ENCODE measurements around the gene ISG20L2.
A peak's percentile ranks its signal among the peaks of the same experiment; 100 is the strongest.

Gene ISG20L2

DNA sequence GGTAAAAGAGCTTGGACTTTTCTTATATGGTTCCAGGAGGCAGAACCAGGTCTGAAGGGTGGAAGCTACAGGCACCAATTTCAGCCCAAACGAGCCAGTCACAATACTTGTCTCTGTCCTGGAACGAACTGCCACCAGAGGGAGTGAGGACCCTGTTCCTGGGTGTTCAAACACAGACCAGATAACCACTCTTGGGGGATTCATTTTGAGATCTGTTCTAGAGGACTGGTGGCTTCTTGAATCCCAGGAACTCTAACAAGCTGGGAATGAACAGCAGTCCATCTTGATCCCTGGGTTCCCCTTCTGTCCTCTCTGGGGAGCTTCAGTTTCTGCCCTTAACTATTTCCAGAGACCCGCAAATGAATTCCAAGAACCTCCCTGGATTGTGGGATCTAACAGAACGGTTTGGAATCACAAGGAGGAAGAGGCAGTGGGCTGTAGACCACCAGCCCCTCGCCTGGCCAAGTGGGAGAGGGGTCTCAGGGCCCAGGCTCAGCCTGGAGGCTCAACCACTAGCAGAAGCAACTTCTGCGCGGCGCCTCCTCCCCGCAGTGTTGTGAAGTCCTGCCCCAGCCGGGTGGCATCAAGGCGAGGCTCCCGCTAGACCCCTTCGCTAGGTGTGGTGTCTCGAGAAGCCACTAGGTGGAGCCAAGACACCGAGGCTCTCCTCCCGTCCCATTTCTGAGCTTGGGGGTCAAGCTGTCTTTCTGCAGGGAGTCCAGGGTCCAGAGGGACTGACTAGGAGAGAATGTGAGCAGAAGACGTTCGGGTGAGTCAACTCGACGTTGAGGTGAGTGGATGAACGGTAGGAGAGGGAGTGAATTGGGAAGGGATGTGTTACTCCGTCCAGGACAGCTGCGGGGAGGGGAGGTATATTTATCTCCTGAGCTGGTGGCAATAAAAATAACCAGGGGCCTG is 39.3 kb downstream of the ISG20L2 start:
- DNase-seq = peak; percentile 82

DNA sequence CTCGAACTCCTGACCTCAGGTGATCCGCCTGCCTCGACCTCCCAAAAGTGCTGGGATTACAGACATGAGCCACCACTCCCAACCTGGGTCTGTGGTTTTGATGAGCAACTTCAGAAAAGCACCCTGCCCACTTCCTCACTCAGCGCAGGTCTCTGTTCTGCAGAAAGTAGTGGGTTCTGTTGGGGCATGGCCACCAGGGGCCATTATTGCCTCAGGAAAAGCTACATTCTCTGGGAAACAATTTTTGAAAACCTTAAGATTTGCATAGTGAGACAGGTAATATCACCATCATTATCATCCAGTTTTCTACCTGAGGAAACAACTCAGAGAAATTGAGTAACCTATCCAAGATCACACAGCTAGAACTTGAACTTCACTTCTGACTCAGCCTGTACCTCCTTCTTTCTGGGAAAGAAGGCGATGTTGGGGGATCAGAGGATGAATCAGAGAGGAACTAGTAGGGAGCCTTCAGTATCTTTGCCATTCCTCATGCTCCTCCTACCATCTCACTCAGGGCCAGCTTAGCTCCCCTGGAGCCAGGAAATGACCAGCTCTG is 44.3 kb downstream of the ISG20L2 start:
- DNase-seq = no peak

DNA sequence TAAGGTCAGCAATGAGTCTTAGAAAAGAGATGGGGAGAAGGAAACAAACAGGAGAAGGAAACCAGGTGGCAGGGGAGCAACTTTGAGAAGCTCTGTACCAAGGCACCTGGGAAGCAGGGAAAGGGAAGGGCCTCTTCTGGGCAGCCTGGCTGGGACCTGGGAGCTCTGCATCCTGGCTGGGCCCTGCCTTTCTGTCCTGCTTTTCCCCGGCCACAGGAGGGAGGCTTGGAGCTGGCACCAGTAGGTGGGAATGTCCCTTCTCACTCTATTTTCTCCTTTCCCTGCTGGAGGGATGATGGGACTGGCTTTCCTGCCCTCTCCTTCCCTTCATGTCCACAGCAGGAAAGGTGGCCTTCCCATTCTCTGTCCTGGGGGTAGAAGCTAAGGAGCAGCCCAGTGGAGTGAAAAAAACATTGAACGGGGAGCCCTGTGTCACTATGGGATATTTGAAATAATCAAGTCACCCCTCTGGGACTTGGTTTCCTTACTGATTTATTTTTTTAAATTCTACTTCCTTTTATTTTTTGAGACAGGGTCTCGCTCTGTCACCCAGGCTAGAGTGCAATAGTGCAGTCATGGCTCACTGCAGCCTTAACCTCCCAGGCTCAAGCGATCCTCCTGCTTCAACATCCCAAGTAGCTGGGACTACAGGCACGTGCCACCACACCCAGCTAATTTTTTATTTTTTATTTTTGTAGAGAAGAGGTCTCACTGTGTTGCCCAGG is 46.2 kb downstream of the ISG20L2 start:
- DNase-seq = no peak

DNA sequence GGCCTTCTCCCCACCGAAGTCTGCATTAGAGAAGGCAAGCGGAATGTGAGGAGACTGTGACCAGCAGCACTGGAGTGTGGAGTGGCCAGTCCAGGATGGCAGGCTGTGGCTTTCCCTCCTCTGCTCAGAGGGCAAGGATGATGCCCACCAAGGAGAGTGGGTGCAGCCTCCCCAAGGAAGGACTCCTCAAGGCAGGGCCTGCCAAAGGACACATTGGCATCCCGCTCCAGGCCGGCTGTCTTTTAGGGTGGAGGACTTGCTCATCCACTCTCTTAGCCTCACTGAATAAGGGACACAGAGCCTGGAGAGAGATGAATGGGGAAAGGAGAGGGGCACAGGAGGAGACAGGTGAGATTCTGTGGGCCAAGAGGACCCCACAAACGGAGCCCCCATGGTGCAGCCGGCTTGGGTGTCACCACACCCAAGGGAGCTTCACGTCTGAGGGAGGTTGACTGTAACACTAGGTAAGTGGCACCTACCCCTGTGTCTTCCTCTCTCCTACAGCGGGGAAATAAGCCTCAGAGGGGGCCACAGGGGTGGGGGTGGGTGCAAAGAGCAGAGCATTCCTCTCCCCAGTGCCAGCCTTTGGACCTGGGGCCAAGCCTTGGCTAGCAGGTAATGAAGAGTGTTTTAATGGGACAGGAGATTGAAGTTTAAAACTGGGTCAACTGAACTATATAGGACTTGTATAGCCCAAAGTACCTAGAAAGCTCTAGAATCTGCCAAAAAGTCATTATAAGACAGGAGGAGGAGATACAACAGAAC is 47.2 kb downstream of the ISG20L2 start:
- no peak for DNase-seq

DNA sequence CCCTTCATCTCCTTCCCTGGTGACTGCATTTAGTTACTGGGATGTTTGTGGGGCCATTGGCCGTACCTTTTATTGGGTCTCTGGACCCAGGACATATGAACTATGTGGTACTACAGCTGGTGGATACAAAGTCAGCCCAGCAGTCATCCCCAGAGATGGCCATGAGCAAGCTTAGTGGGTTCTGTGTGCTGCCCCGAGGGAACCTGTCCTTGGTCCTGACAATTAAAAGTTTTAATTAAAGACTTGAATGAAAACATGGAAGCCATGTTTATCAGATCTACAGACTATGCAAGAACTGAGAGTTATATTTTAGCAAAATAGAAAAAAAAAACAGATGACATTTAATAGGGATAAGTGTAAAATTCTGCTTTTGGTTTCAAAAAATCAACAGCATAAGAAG is 48.5 kb downstream of the ISG20L2 start:
- DNase-seq = no peak

DNA sequence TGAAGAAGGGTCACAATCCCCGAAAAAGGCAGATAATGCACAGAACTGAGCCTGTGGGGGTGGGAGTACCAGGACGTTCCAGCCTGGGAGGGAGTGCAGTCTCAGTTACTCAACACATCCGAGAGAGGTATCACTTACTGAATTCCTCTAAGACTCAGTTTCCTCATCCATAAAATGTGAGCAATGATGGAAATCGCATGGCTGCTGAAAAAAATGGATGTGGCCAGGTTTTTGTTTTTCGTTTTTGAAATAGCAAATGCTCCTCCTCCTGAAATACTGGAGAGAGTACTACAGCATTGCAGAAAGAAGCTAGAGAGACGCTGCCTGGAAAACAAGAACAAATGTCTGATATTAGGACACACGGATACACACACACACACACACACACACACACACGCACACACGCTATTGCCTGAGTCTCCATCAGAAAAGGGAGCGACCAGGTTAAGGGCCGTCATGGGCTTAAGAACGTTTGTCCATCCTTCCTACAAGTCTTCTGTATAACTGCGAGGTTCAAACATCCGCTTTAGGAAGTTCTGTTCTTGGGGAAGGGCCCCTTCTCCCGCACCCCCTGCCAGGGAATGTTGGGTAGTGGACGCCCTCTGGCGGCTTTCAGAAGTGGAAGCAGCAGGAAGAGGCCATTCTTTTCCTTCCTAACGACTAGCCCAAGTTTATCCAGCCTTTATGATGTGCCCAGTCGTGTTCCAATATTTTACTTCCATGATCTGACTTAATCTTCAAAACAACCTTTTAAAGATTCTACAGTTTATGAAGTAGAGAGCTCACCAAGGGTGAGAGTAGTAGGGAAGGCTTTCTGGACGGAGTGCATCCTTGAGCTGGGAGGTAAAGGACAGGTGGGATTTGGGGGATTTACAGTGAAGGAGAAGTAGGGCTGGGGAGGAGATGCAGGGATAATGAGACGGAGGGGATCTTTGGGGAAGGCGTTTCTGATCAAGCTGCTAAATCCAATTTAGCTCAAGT is 50.7 kb downstream of the ISG20L2 start:
- peak; percentile 84 for DNase-seq

DNA sequence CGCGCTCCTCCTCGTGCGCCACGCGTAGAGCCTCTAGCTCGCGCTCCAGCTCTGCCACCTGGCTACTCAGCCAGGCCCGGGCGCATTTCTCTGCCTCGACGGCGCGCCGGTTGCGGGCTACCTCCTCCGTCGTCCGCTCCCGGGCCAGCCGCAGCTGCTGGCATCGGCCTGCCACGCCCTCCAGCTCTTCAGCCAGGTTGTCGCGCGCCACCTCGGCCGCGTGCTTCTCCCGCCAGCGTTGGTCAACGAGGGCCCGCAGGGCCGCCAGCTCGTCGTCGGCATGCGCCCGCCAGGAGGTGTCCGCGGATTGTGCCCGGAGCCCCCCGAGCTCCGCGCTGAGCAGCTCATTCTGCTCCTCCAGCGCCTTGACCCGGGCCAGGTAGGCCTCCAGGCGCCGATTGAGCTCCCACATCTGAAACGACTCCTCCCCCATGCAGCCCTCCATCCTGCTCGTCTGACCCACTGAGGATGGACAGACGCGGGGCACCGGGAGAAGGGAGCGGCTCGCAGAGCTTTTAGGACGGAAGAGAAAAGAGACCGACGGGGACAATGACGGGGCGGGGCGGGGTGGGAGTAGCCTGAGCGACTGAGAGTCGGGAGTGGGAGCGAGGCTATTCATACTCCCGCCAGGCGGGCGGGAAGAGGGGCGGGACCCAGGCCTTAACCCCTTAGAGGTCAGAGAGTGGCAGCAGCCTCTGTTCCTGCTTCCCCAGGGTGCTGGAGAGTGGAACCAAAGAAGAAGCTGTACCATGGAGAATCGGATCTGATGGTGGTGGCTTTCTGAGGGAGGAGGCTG is 51.5 kb downstream of the ISG20L2 start, which contains the start of gene NES:
Gene NES (minus strand): TSS at position 588 of the 796 bp plus-strand sequence. CDS start 143 bp downstream, at position 445.
- DNase-seq = no peak

DNA sequence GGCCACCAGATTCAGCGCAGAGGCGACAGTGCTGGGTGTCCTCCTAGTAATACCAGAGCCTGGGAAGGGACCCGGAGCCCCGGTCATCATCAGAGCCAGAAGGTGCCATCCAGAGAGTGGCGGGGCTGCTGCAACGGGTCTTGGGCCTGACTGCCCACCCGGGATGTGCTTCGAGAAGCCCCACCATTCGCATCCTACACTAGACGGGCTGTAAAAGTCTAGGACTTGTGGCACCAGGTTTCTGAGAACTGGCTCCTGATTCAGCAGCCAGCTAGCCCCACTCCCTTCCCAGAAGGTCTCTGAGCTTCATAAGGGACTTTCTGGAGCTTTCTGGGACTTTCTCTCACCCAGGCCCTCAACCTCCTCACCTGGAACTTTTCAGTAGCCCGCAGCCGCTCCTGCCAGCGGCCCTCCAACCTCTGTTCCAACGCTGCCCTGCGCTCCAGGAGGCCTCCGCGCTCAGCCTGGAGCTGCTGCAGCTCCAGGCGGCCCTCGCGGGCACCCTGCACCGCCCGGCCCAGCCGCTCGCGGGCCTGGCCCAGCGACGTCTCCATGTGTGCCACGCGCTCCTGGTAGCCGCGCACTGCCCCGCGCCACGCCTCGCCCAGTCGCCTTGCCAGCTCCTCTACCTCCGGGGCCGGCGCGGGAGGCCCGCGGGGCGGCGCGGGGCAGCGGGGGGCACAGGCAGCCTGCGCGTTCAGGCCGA is 52.3 kb downstream of the ISG20L2 start:
- DNase-seq = no peak

DNA sequence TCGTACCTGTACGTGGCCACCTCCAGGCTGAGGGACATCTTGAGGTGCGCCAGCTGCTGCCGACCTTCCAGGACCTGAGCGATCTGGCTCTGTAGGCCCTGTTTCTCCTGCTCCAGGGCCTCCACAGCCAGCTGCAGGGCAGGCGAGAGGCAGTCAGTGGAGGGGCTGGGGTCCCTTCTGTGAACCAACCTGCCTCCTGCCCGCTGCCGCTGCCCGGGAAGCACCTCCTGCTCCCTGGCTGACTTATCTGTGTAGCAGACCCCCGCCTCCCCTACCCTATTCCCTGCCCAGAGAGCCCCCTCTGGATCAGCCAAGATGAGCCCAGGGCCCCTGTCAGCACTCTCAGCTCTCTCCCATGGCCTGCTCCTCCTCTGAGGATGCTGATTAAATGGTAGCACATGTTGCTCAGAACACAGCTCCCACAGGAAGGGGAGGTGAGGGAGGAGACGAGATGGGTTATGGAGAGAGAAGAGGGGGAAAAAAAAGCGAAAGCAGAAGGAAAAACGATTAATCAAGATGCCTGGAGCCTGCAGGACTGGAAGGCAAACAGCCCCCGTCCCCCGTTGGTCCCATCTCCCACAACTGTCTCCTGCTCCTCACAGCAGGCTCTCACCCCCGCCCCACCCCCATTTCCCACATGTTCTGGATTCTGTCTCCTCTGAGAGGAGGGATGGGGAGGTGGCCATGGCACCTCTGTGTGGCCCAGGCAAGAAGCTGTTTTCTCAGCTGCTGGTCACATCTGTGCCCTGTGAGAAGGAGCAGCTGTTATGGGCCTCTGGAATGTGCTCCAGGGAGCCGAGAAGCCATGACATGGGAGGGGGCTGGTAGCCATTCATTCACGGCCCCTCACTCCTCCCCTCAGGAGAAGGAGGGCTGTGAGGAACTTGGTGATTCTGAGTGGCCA is 53.1 kb downstream of the ISG20L2 start:
- peak; percentile 68 for DNase-seq

DNA sequence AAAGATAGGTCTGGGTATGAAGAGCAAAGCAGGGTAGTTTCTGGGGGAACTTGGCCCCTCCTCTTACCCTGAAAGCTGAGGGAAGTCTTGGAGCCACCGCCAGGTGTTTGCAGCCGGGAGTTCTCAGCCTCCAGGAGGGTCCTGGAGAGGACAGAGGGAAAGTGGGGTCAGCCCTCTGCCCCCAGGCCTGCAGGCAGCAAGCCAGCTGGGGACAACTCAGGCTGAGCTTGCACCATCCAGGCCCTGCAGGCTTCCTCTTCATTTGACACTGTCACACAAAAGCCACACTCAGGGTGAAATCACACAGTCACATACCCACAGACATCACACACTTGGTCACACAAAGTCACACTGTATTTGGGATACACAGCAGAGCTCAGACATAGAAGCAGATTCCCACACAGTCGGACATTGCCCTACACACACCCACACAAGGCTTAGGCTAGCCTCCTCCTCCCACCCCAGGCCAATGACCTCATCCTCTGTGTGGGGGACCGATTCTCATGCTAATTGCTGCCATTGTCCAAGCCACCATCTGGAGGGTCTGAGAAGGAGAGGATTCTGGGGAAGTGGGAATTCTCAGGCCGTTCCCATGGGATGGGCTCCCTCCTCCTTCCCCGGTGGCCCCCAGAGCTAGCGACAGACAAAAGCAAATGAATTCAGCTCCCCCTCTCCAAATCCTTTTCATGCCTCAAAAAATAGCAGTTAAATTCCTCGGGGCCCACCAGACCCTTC is 55.0 kb downstream of the ISG20L2 start:
- DNase-seq = no peak
